HepG2 (cell line): ENCODE measurements around the gene RAB36. TPM values are rescaled to one million over a fixed set of nuclear protein-coding genes. Genes with fewer than 3 reads are reported as not detected.

Experiments
- MED1 ChIP-seq: sonication (generic); formaldehyde crosslinking; IDR thresholded peaks from 2 replicates; pipeline ENCODE4 v1.4.0; 2020; ENCODE audit warnings: missing genetic modification reagents
- NR2F6 ChIP-seq, 2 experiments: IDR thresholded peaks; 2 replicates each; pipeline ENCODE4 v1.6.1; 2016; ENCODE audit warnings: antibody characterized with exemption in 1 of 2, mild to moderate bottlenecking in 1 of 2
- SMAD9 ChIP-seq: sonication (generic); formaldehyde crosslinking; IDR thresholded peaks from 2 replicates; pipeline ENCODE4 v1.5.1; 2020; ENCODE audit warnings: mild to moderate bottlenecking, missing genetic modification reagents
- TAF1 ChIP-seq: sonication (generic); formaldehyde crosslinking; IDR thresholded peaks from 2 replicates; pipeline ENCODE4 v1.4.0; 2020; ENCODE audit warnings: missing genetic modification reagents
- TAF15 ChIP-seq: fragments of 200-400 bp; formaldehyde crosslinking; IDR thresholded peaks from one replicate; pipeline ENCODE4 v1.6.1; 2018; ENCODE audit warnings: mild to moderate bottlenecking, low read depth, low read length; ENCODE audit not compliant: poor library complexity, severe bottlenecking
- ZC3H13 ChIP-seq: sonication (generic); formaldehyde crosslinking; IDR thresholded peaks from 2 replicates; pipeline ENCODE4 v1.8.1; 2023; ENCODE audit warnings: mild to moderate bottlenecking, missing genetic modification reagents, moderate library complexity
- ZHX2 ChIP-seq, 2 experiments: sonication (generic) in 1 of 2; formaldehyde crosslinking in 1 of 2; IDR thresholded peaks; 2 replicates each; pipeline versions ENCODE4 v1.6.1 to v1.9.0; 2014 to 2022; ENCODE audit warnings: antibody characterized with exemption in 1 of 2, borderline replicate concordance in 1 of 2, inconsistent platforms in 1 of 2, low read depth in 1 of 2, missing genetic modification reagents in 1 of 2
- ZNF18 ChIP-seq: sonication (generic); formaldehyde crosslinking; IDR thresholded peaks from 2 replicates; pipeline ENCODE4 v1.8.0; 2022; ENCODE audit warnings: mild to moderate bottlenecking, missing genetic modification reagents; ENCODE audit not compliant: insufficient replicate concordance
- ZNF615 ChIP-seq: sonication (generic); formaldehyde crosslinking; IDR thresholded peaks from 2 replicates; pipeline ENCODE4 v1.5.0; 2020; ENCODE audit warnings: mild to moderate bottlenecking, missing genetic modification reagents, borderline replicate concordance
- ZNF652 ChIP-seq: IDR thresholded peaks from 2 replicates; pipeline ENCODE4 v1.6.1; 2016; ENCODE audit warnings: low read depth, borderline replicate concordance
- ZNF780A ChIP-seq: sonication (generic); formaldehyde crosslinking; IDR thresholded peaks from 2 replicates; pipeline ENCODE4 v1.8.0; 2022; ENCODE audit warnings: mild to moderate bottlenecking, missing genetic modification reagents, moderate library complexity
- ZNF800 ChIP-seq: sonication (generic); formaldehyde crosslinking; IDR thresholded peaks from 2 replicates; pipeline ENCODE4 v1.4.0; 2020; ENCODE audit warnings: missing genetic modification reagents
- polyA plus RNA-seq, 8 experiments: library from polyadenylated mRNA; depleted of rRNA in 3 of 8; stranded (reverse) in 7 of 8; unstranded in 1 of 8; fragments of >200 nt; fragmentation: Illumina TruSeq in 4 of 8; extraction: Trizol in 4 of 8; gene quantifications; 2 replicates each; pipeline versions ENCODE4 v1.2.1 to v1.2.3, GENCODE V29; 2011 to 2016; ENCODE audit warnings: low read depth in 4 of 8, missing spikeins in 1 of 8, mixed read lengths in 1 of 8; ENCODE audit not compliant: insufficient read depth in 1 of 8
- total RNA-seq, 5 experiments: library from RNA; depleted of rRNA; stranded (reverse); fragments of >200 nt; fragmentation: Illumina TruSeq; extraction: Trizol; gene quantifications; 2 replicates each; pipeline ENCODE4 v1.2.3, GENCODE V29; 2016; ENCODE audit warnings: low read depth in 1 of 5

Gene RAB36
- total and polyA plus RNA-seq, 2 of the 13 experiments (the other 11 are each of a cell fraction or from before 2014, with no cell fraction given): 0.24 to 0.86 TPM

- TF ChIP-seq ZNF615 (no peak), ZHX2 (IDR thresholded peaks at IDR 0.05; ENCODE audit: low read depth) (0 out of 2 replicates have a peak, but pooled peaks have one; percentile 67), ZHX2 (CRISPR knock-in tag; IDR thresholded peaks at IDR 0.05; ENCODE audit: borderline replicate concordance) (no peak), ZNF18 (CRISPR knock-in tag) (no peak), ZNF652 (CRISPR knock-in tag) (no peak), MED1 (CRISPR knock-in tag) (peak; percentile 68), ZNF780A (CRISPR knock-in tag) (no peak), ZC3H13 (CRISPR knock-in tag) (0 out of 2 replicates have a peak, but pooled peaks have one; percentile 43), TAF1 (CRISPR knock-in tag) (peak; percentile 32; the same call in 1 of the 2 replicates), SMAD9 (CRISPR knock-in tag) (no peak), NR2F6 (IDR thresholded peaks at IDR 0.05) (no peak), NR2F6 (CRISPR knock-in tag; IDR thresholded peaks at IDR 0.05) (no peak), TAF15 (no peak), ZNF800 (no peak)
These were observed 7.2 kb downstream of the RAB36 start (continued) for GRCh38 chr22:23152238-23153114.
